K562 (cell line): Measurements from ENCODE around the gene KLF2. TPM values are rescaled to one million over a fixed set of nuclear protein-coding genes. Genes with fewer than 3 reads are reported as not detected.

Source experiments
- ATAC-seq: fragments of 200-7000 bp; cut with Tn5 transposase; 3 replicates; pipeline ENCODE4 v1.9.1; 2020; ENCODE audit warnings: moderate library complexity
- BruUV-seq: library from RNA; stranded (reverse); fragments of 400-500 nt; replicated peaks from 2 replicates; lab custom pipeline; 2021; lab: Mats Ljungman, UMichigan
- CTCF ChIA-PET: fragments of 300-600 bp; formaldehyde crosslinking; extraction: SDS; loops from one replicate; lab custom pipeline; 2021; ENCODE audit warnings: low intra/inter-chr PET ratio; lab: Yijun Ruan, JAX
- POLR2A ChIA-PET: fragments of 300-600, 350-650 bp; sonication (Branson Sonifier 250); formaldehyde crosslinking; extraction: SDS; loops from one replicate; lab custom pipeline; 2021; ENCODE audit warnings: antibody characterized with exemption, inconsistent platforms; lab: Yijun Ruan, JAX
- DNase-seq, 4 experiments: peaks; one replicate each; pipeline versions ENCODE4 v3.0.0 to v3.0.0-alpha.2; 2011 to 2018; ENCODE audit warnings: low spot score in 3 of 4, mixed read lengths in 3 of 4; ENCODE audit errors: extremely low read depth in 1 of 4
- FAIRE-seq: peaks from 2 replicates; lab custom pipeline; 2011; peaks lifted over from hg19 to GRCh38; lab: Jason Lieb, UNC
- H2AFZ ChIP-seq: 2 replicates; pipeline ENCODE4 v1.6.0; 2011; ENCODE audit warnings: low read depth, low read length, control low read depth, inconsistent platforms
- H3K27ac ChIP-seq: fragments of 200-600 bp; 3 replicates; pipeline ENCODE4 v1.8.0; 2011; ENCODE audit warnings: low read depth, mild to moderate bottlenecking, control low read depth, inconsistent platforms, low read length, moderate library complexity, mixed read lengths; ENCODE audit errors: extremely low read depth
- H3K27me3 ChIP-seq, 2 experiments: fragments of 300-600 bp in 1 of 2; 2 replicates in 1 of 2; 3 replicates in 1 of 2; pipeline versions ENCODE4 v1.6.0 to v1.8.0; 2011; ENCODE audit warnings: inconsistent platforms in 2 of 2, low read length in 2 of 2, mild to moderate bottlenecking in 1 of 2, mixed read lengths in 1 of 2, moderate library complexity in 1 of 2; ENCODE audit not compliant: control insufficient read depth in 2 of 2, insufficient read depth in 2 of 2
- H3K36me3 ChIP-seq: fragments of 300-600 bp; 3 replicates; pipeline ENCODE4 v1.8.0; 2011; ENCODE audit warnings: mild to moderate bottlenecking, low read length, inconsistent platforms; ENCODE audit not compliant: control insufficient read depth, insufficient read depth
- H3K4me1 ChIP-seq, 2 experiments: fragments of 200-600 bp in 1 of 2; replicated peaks in 1 of 2; 2 replicates in 1 of 2; 3 replicates in 1 of 2; pipeline versions ENCODE4 v1.5.1 to v1.8.0; 2011; ENCODE audit warnings: inconsistent platforms in 2 of 2, low read length in 2 of 2, mild to moderate bottlenecking in 1 of 2, mixed read lengths in 1 of 2, moderate library complexity in 1 of 2; ENCODE audit not compliant: control insufficient read depth in 2 of 2, insufficient read depth in 2 of 2
- H3K4me2 ChIP-seq: 2 replicates; pipeline ENCODE4 v1.6.1; 2011; ENCODE audit warnings: low read length, control low read depth, inconsistent platforms, mixed read lengths; ENCODE audit not compliant: insufficient read depth
- H3K4me3 ChIP-seq: fragments of 200-600 bp; sonication (generic), shearing (Covaris generic); 2 replicates; pipeline ENCODE4 v1.5.1; 2016; ENCODE audit warnings: control low read depth, inconsistent platforms
- H3K79me2 ChIP-seq: fragments of 200-600 bp; 3 replicates; pipeline ENCODE4 v1.8.0; 2011; ENCODE audit warnings: low read length, inconsistent platforms; ENCODE audit not compliant: control insufficient read depth, insufficient read depth
- H3K9ac ChIP-seq, 2 experiments: 2 replicates each; pipeline versions ENCODE4 v1.6.0 to v1.6.1; 2011; ENCODE audit warnings: low read depth in 2 of 2, low read length in 2 of 2, control low read depth in 1 of 2, inconsistent platforms in 1 of 2, mild to moderate bottlenecking in 1 of 2, mixed read lengths in 1 of 2; ENCODE audit not compliant: insufficient read depth in 1 of 2
- H3K9me1 ChIP-seq: one replicate; pipeline ENCODE4 v1.6.0; 2011; ENCODE audit warnings: inconsistent platforms, mild to moderate bottlenecking, low read length, moderate library complexity; ENCODE audit not compliant: control insufficient read depth, insufficient read depth
- H3K9me3 ChIP-seq: replicated peaks from 2 replicates; pipeline ENCODE4 v1.5.1; 2011; ENCODE audit warnings: low read depth, low read length, inconsistent platforms; ENCODE audit not compliant: control insufficient read depth, insufficient read depth
- H4K20me1 ChIP-seq: replicated peaks from 2 replicates; pipeline ENCODE4 v1.6.1; 2011; ENCODE audit warnings: low read length, inconsistent platforms, mixed read lengths; ENCODE audit not compliant: control insufficient read depth, insufficient read depth
- EZH2 ChIP-seq: IDR thresholded peaks from 2 replicates; pipeline ENCODE4 v1.6.1; 2012; ENCODE audit warnings: low read depth, mild to moderate bottlenecking, inconsistent platforms, low read length, borderline replicate concordance
- FOXA1 ChIP-seq: fragments of 450-650 bp; IDR thresholded peaks from 2 replicates; pipeline ENCODE4 v1.6.1; 2016; ENCODE audit warnings: mild to moderate bottlenecking, borderline replicate concordance
- HMGN3 ChIP-seq: IDR thresholded peaks from 2 replicates; pipeline ENCODE4 v1.6.1; 2011; ENCODE audit warnings: borderline replicate concordance, low read depth, mild to moderate bottlenecking, mixed read lengths, low read length; ENCODE audit not compliant: insufficient read length; ENCODE audit errors: extremely low read depth
- MYNN ChIP-seq, 2 experiments: sonication (generic); formaldehyde crosslinking in 1 of 2; IDR thresholded peaks; 2 replicates each; pipeline versions ENCODE4 v1.5.0 to v1.6.1; 2016 to 2020; ENCODE audit warnings: antibody characterized with exemption in 1 of 2, missing genetic modification reagents in 1 of 2
- REST ChIP-seq, 2 experiments: fragments of 450-650 bp; formaldehyde crosslinking in 1 of 2; IDR thresholded peaks; 2 replicates each; pipeline versions ENCODE4 v1.4.0 to v1.6.1; 2014 to 2020; ENCODE audit warnings: mild to moderate bottlenecking in 2 of 2, borderline replicate concordance in 1 of 2, low read depth in 1 of 2
- TOE1 ChIP-seq, 2 experiments: fragments of 450-650 bp in 1 of 2; sonication (generic) in 1 of 2; formaldehyde crosslinking in 1 of 2; IDR thresholded peaks; 2 replicates each; pipeline versions ENCODE4 v1.7.1 to v1.8.0; 2016 to 2022; ENCODE audit warnings: borderline replicate concordance in 2 of 2, mild to moderate bottlenecking in 2 of 2, antibody characterized with exemption in 1 of 2, inconsistent platforms in 1 of 2, low read depth in 1 of 2, missing genetic modification reagents in 1 of 2, moderate library complexity in 1 of 2
- ZBTB1 ChIP-seq: sonication (generic); formaldehyde crosslinking; IDR thresholded peaks from 2 replicates; pipeline ENCODE4 v1.8.1; 2023; ENCODE audit warnings: missing genetic modification reagents, low read depth, mild to moderate bottlenecking, borderline replicate concordance
- ZNF146 ChIP-seq: IDR thresholded peaks from one replicate; pipeline ENCODE4 v1.6.1; 2018; ENCODE audit warnings: missing compliant biosample characterization; ENCODE audit not compliant: unreplicated experiment
- WGBS: fragments of 100-300 bp; shearing (Covaris generic); methylation state at CpG from one replicate; pipeline ENCODE4 v1.1.6; 2016; ENCODE audit warnings: low coverage, mixed read lengths; ENCODE audit not compliant: insufficient coverage; ENCODE audit errors: missing lambda C conversion rate; 5-methylcytosine and 5-hydroxymethylcytosine counted together
- in situ Hi-C: fragments of 300-500 bp; cut with MboI; formaldehyde crosslinking; loops from 4 replicates; pipeline ENCODE4 v1.15.0; 2018; ENCODE audit warnings: inconsistent platforms, mixed read lengths
- intact Hi-C: fragments of 100-400 bp; cut with micrococcal nuclease; formaldehyde crosslinking; loops from 2 replicates; pipeline ENCODE4 v1.14.2; 2022
- polyA plus RNA-seq, 8 experiments: library from polyadenylated mRNA; depleted of rRNA in 4 of 8; stranded (reverse) in 5 of 8; unstranded in 3 of 8; fragments of >200 nt; fragmentation: Nextera tagmentation in 2 of 8; fragmentation: Illumina TruSeq in 1 of 8; extraction: Ambion mirVana in 2 of 8; extraction: Trizol in 1 of 8; gene quantifications; 2 replicates each; pipeline versions ENCODE4 v1.2.1 to v1.2.3, GENCODE V29; 2011 to 2014; ENCODE audit warnings: inconsistent platforms in 1 of 8, missing spikeins in 1 of 8
- total RNA-seq, 7 experiments: library from RNA; depleted of rRNA in 6 of 7; stranded (reverse); fragments of >200 nt in 6 of 7; fragmentation: Illumina TruSeq in 2 of 7; extraction: Trizol in 2 of 7; gene quantifications; 2 replicates each; pipeline versions ENCODE4 v1.2.1 to v1.2.3, GENCODE V29; 2011 to 2021; ENCODE audit warnings: low replicate concordance in 1 of 7

KLF2 gene
- total and polyA plus RNA-seq, 9 of the 15 experiments (the other 6 are each of a cell fraction or from before 2014, with no cell fraction given): 0.07 to 0.71 TPM; not detected in 7

- no peak for ATAC-seq
- 83% methylated on average over 9 of the region's 9 CpGs for WGBS
- Histone ChIP-seq H3K79me2 (no peaks in the 10 kb centered on the region), H3K9me3 (no peaks in the 10 kb centered on the region), H4K20me1 (peaks cover 7% of the 10 kb centered on the region; the same call in 1 of the 2 replicates), H3K36me3 (no peaks in the 10 kb centered on the region; the same call in 2 of the 3 replicates), H3K9ac (no peak overlapping the region), H3K4me1 (peaks cover 5 to 17% of the 10 kb centered on the region in 2 experiments; a peak in 4 of 5 replicates), H3K27me3 (no peaks in the 10 kb centered on the region), H2AFZ (no peak overlapping the region), H3K9me1 (no peaks in the 10 kb centered on the region), H3K27ac (no peak overlapping the region), H3K4me2 (no peak overlapping the region), H3K4me3 (no peak overlapping the region)
- intact Hi-C loops: no loop called here
- FAIRE-seq: no peak
- POLR2A ChIA-PET: interaction anchor here (0.6 to 0.8 kb wide), 2 partner anchors 50 to 86 kb away, joined by 3 read pairs; no protein-coding TSS in a partner anchor
- no TSS peak for BruUV-seq
- CTCF ChIA-PET: interaction anchor here (0.6 kb wide), 1 partner anchor 564 kb away, joined by 3 read pairs; no protein-coding TSS in a partner anchor
- in situ Hi-C loops: no loop called here
- TF ChIP-seq MYNN (IDR thresholded peaks at IDR 0.05): no peak
- TF ChIP-seq MYNN (CRISPR knock-in tag; IDR thresholded peaks at IDR 0.05): no peak
- no peak for TF ChIP-seq EZH2
- no peak for TF ChIP-seq ZBTB1 (CRISPR knock-in tag)
- no peak for TF ChIP-seq ZNF146 (CRISPR knock-in tag)
- no peak for TF ChIP-seq HMGN3
- no peak for TF ChIP-seq TOE1 (IDR thresholded peaks at IDR 0.05; ENCODE audit: borderline replicate concordance)
- TF ChIP-seq TOE1 (CRISPR knock-in tag; IDR thresholded peaks at IDR 0.05; ENCODE audit: borderline replicate concordance, low read depth): no peak
- TF ChIP-seq REST (IDR thresholded peaks at IDR 0.05; ENCODE audit: borderline replicate concordance): no peak
- TF ChIP-seq REST (CRISPR knock-in tag; IDR thresholded peaks at IDR 0.05; ENCODE audit: low read depth): no peak
- no peak for TF ChIP-seq FOXA1
- DNase-seq: no peak
These were observed 41.4 kb downstream of the KLF2 start for GRCh38 chr19:16366056-16366432.
